Measurements from ENCODE around the gene TMEM108. TPM values are rescaled to one million over a fixed set of nuclear protein-coding genes. Genes with fewer than 3 reads are reported as not detected.

TMEM108 gene
- total RNA-seq, 1 donor from 2014 or later = 0.07 TPM

GRCh38 chr3:133162670-133163305 is 124.6 kb downstream of the TMEM108 start:
- no peak for DNase-seq (ENCODE audit: low spot score)
- Mint-ChIP-seq H3K4me3 (ENCODE audit: low read depth) (no peak overlapping the region), H3K9me3 (no peaks in the 10 kb centered on the region), H3K27ac (no peak overlapping the region), H3K27me3 (ENCODE audit: low read depth) (peaks cover 2% of the 10 kb centered on the region), H3K4me1 (ENCODE audit: low read depth) (no peaks in the 10 kb centered on the region), H3K36me3 (ENCODE audit: low read depth) (no peaks in the 10 kb centered on the region)
- intact Hi-C loops (cut with micrococcal nuclease) = no loop called here

GRCh38 chr3:133167340-133168024 is 129.3 kb downstream of the TMEM108 start:
- Mint-ChIP-seq H3K4me1 (ENCODE audit: low read depth) (peaks cover 1% of the 10 kb centered on the region), H3K9me3 (no peaks in the 10 kb centered on the region), H3K36me3 (ENCODE audit: low read depth) (no peaks in the 10 kb centered on the region), H3K27me3 (ENCODE audit: low read depth) (peaks cover 6% of the 10 kb centered on the region), H3K4me3 (ENCODE audit: low read depth) (no peak overlapping the region), H3K27ac (no peak overlapping the region)
- intact Hi-C loops (cut with micrococcal nuclease) = no loop called here
- DNase-seq (ENCODE audit: low spot score) = no peak

GRCh38 chr3:133168025-133168401 is 129.8 kb downstream of the TMEM108 start:
- H3K27ac Mint-ChIP-seq = no peak overlapping the region
- intact Hi-C loops (cut with micrococcal nuclease) = no loop called here
- H3K4me3 Mint-ChIP-seq (ENCODE audit: low read depth) = no peak overlapping the region
- H3K36me3 Mint-ChIP-seq (ENCODE audit: low read depth) = no peaks in the 10 kb centered on the region
- no peak for DNase-seq (ENCODE audit: low spot score)
- H3K27me3 Mint-ChIP-seq (ENCODE audit: low read depth) = peaks cover 6% of the 10 kb centered on the region
- peaks cover 1% of the 10 kb centered on the region for H3K4me1 Mint-ChIP-seq (ENCODE audit: low read depth)
- no peaks in the 10 kb centered on the region for H3K9me3 Mint-ChIP-seq

DNA sequence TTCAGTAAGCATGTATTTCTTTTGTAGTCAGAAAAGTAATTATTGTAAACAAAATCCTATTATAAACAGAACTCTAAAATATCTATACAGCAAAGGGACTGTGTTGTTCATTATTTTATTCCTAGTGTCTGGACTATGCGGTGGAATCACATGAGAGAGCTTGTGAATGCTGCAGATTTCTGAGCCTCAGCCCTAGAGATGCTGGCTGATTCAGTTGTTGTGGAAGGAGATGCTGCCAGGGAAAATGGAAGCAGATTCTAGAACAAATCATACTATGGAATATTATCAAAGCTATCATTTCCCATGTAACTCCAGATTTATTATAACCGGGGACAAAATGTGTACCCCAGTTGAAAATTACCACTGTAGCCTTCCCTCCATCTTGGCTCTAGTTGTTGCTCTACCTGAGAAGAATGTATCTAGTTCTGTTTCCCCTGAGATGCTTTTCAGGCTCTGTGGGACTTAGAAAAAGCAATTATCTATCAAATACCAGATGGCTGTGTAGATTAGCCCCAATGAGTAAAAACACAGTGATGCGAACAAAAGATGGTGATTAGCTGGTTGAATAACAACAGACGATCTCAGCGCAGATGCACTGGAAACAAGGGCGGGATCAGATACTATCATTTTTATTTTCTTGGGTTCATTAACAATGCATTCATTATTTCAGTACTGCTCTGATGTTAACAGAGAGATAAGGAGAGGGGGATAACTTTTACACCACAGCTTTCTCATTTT is 131.3 kb downstream of the TMEM108 start:
- H3K27ac Mint-ChIP-seq = no peak overlapping the region
- peaks cover 6% of the 10 kb centered on the region for H3K27me3 Mint-ChIP-seq (ENCODE audit: low read depth)
- no peak for DNase-seq (ENCODE audit: low spot score)
- H3K9me3 Mint-ChIP-seq = no peaks in the 10 kb centered on the region
- H3K4me1 Mint-ChIP-seq (ENCODE audit: low read depth) = peaks cover 1% of the 10 kb centered on the region
- intact Hi-C loops (cut with micrococcal nuclease) = no loop called here
- H3K36me3 Mint-ChIP-seq (ENCODE audit: low read depth) = no peaks in the 10 kb centered on the region
- no peak overlapping the region for H3K4me3 Mint-ChIP-seq (ENCODE audit: low read depth)

- no peak overlapping the region for H3K4me3 Mint-ChIP-seq (ENCODE audit: low read depth)
- H3K9me3 Mint-ChIP-seq = peaks cover 4% of the 10 kb centered on the region
- H3K27ac Mint-ChIP-seq = no peak overlapping the region
- DNase-seq (ENCODE audit: low spot score) = no peak
- H3K4me1 Mint-ChIP-seq (ENCODE audit: low read depth) = peaks cover 1% of the 10 kb centered on the region
- H3K27me3 Mint-ChIP-seq (ENCODE audit: low read depth) = peaks cover 6% of the 10 kb centered on the region
- intact Hi-C loops (cut with micrococcal nuclease) = no loop called here
- no peaks in the 10 kb centered on the region for H3K36me3 Mint-ChIP-seq (ENCODE audit: low read depth)
These were observed 133.6 kb downstream of the TMEM108 start for GRCh38 chr3:133171831-133172230.

DNA sequence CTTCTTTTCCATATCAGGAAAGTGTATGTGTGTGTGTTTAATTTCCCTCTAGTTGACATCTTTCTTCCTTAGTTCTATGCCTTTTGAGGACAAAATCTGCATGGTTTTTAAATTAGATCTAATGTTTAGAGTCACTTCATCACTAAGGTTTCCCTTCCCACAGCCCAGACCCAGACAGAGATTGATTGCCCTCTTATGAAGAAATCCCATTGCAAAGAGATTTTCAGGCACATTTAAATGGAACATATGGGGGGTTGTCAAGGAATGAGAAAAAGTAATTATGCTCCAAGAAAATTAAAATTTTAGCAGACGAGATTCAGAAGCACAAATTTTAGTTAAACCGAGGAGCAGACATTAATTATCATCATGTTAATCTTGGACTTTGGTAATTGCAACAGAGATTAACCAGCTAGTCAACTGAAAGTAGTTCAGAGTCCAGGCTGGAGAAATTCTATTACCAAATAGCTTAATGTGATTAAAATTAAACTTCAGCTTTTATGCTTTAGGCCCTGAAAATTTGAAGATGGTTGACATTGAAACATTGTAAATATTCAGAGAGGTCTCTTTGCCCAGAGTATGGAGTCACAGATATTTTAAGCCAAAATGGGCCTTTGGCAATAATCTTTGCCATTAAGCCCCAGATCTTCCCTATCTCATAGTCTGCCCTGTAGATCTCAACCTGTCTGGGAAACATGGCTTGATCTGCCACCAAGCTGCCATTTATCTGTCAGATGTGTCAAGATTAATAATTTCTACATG is 143.4 kb downstream of the TMEM108 start:
- no peak overlapping the region for H3K4me3 Mint-ChIP-seq (ENCODE audit: low read depth)
- peaks cover under 1% of the 10 kb centered on the region for H3K9me3 Mint-ChIP-seq
- H3K4me1 Mint-ChIP-seq (ENCODE audit: low read depth) = no peaks in the 10 kb centered on the region
- no peak overlapping the region for H3K27ac Mint-ChIP-seq
- H3K36me3 Mint-ChIP-seq (ENCODE audit: low read depth) = no peaks in the 10 kb centered on the region
- no peak for DNase-seq (ENCODE audit: low spot score)
- peaks cover 4% of the 10 kb centered on the region for H3K27me3 Mint-ChIP-seq (ENCODE audit: low read depth)
- intact Hi-C loops (cut with micrococcal nuclease) = no loop called here

GRCh38 chr3:133187870-133188379 is 149.7 kb downstream of the TMEM108 start:
- Mint-ChIP-seq H3K36me3 (ENCODE audit: low read depth) (no peaks in the 10 kb centered on the region), H3K4me1 (ENCODE audit: low read depth) (no peaks in the 10 kb centered on the region), H3K27ac (no peak overlapping the region), H3K27me3 (ENCODE audit: low read depth) (peaks cover 16% of the 10 kb centered on the region), H3K4me3 (ENCODE audit: low read depth) (no peak overlapping the region), H3K9me3 (no peaks in the 10 kb centered on the region)
- DNase-seq (ENCODE audit: low spot score) = no peak
- intact Hi-C loops (cut with micrococcal nuclease) = no loop called here

GRCh38 chr3:133188996-133189395 is 150.8 kb downstream of the TMEM108 start:
- Mint-ChIP-seq H3K27me3 (ENCODE audit: low read depth) (peaks cover 16% of the 10 kb centered on the region), H3K36me3 (ENCODE audit: low read depth) (no peaks in the 10 kb centered on the region), H3K27ac (no peak overlapping the region), H3K4me1 (ENCODE audit: low read depth) (no peaks in the 10 kb centered on the region), H3K9me3 (no peaks in the 10 kb centered on the region), H3K4me3 (ENCODE audit: low read depth) (no peak overlapping the region)
- intact Hi-C loops (cut with micrococcal nuclease) = no loop called here
- no peak for DNase-seq (ENCODE audit: low spot score)

DNA sequence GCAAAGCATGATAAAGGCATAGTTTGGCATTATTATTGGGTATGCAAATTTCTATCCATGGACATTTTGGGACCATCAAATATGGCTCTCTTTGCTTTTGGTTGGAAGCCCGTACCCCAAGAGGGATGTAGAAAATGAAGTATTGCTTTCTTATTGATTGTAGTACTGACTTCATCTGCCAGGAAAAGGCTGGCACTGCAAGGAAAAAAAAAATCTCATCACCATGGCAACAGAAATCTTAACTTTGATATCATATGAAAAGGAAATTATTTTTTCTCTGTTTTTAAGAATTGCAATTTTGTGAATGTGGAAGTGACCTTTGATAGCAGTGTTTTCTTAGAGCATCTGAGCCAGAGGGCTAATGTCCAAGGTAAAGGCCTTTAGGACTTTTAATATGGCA is 151.7 kb downstream of the TMEM108 start:
- no peaks in the 10 kb centered on the region for H3K4me1 Mint-ChIP-seq (ENCODE audit: low read depth)
- no peaks in the 10 kb centered on the region for H3K36me3 Mint-ChIP-seq (ENCODE audit: low read depth)
- no peak for DNase-seq (ENCODE audit: low spot score)
- H3K27ac Mint-ChIP-seq = no peak overlapping the region
- H3K4me3 Mint-ChIP-seq (ENCODE audit: low read depth) = no peak overlapping the region
- intact Hi-C loops (cut with micrococcal nuclease) = no loop called here
- H3K27me3 Mint-ChIP-seq (ENCODE audit: low read depth) = peaks cover 16% of the 10 kb centered on the region
- H3K9me3 Mint-ChIP-seq = no peaks in the 10 kb centered on the region

GRCh38 chr3:133191818-133192217 is 153.6 kb downstream of the TMEM108 start:
- no peak for DNase-seq (ENCODE audit: low spot score)
- Mint-ChIP-seq H3K36me3 (ENCODE audit: low read depth) (no peaks in the 10 kb centered on the region), H3K4me3 (ENCODE audit: low read depth) (no peak overlapping the region), H3K27me3 (ENCODE audit: low read depth) (peaks cover 14% of the 10 kb centered on the region), H3K27ac (no peak overlapping the region), H3K9me3 (no peaks in the 10 kb centered on the region), H3K4me1 (ENCODE audit: low read depth) (no peaks in the 10 kb centered on the region)
- intact Hi-C loops (cut with micrococcal nuclease) = no loop called here

GRCh38 chr3:133192363-133192945 is 154.3 kb downstream of the TMEM108 start:
- peaks cover 16% of the 10 kb centered on the region for H3K27me3 Mint-ChIP-seq (ENCODE audit: low read depth)
- intact Hi-C loops (cut with micrococcal nuclease) = no loop called here
- no peaks in the 10 kb centered on the region for H3K36me3 Mint-ChIP-seq (ENCODE audit: low read depth)
- DNase-seq (ENCODE audit: low spot score) = no peak
- no peaks in the 10 kb centered on the region for H3K9me3 Mint-ChIP-seq
- H3K27ac Mint-ChIP-seq = no peak overlapping the region
- no peak overlapping the region for H3K4me3 Mint-ChIP-seq (ENCODE audit: low read depth)
- H3K4me1 Mint-ChIP-seq (ENCODE audit: low read depth) = no peaks in the 10 kb centered on the region

DNA sequence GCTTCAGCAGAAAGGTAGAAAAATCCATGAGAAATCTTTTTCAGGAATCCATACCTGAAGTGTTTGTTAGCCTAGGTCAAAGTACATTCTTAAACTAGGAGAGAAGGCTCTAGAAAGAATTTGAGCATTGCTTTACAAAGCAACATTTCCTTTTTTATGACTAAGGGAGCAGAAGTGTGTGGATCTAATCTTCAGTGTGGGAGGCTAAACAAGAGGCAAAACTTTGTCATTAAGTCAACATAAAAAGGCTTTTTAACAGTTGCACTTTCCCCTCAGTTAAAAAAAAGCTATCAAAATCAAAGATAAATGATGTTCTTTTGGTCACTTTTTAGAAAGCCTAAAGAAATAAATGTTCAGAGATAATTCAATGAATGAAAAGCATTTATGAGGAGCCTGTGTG is 154.8 kb downstream of the TMEM108 start:
- Mint-ChIP-seq H3K27ac (no peak overlapping the region), H3K9me3 (no peaks in the 10 kb centered on the region), H3K27me3 (ENCODE audit: low read depth) (peaks cover 16% of the 10 kb centered on the region), H3K4me3 (ENCODE audit: low read depth) (no peak overlapping the region), H3K36me3 (ENCODE audit: low read depth) (no peaks in the 10 kb centered on the region), H3K4me1 (ENCODE audit: low read depth) (no peaks in the 10 kb centered on the region)
- DNase-seq (ENCODE audit: low spot score) = no peak
- intact Hi-C loops (cut with micrococcal nuclease) = no loop called here
